Hematopoietic multipotent progenitor cell treated with erythropoietin and hydrocortisone succinate and interleukin-3 and kit ligand, for 8 days (in vitro differentiated cells): ENCODE results near the gene SCNN1A.

Source experiments
- DNase-seq: peaks from one replicate; pipeline ENCODE4 v3.0.0-alpha.2; 2015

SCNN1A gene

DNA sequence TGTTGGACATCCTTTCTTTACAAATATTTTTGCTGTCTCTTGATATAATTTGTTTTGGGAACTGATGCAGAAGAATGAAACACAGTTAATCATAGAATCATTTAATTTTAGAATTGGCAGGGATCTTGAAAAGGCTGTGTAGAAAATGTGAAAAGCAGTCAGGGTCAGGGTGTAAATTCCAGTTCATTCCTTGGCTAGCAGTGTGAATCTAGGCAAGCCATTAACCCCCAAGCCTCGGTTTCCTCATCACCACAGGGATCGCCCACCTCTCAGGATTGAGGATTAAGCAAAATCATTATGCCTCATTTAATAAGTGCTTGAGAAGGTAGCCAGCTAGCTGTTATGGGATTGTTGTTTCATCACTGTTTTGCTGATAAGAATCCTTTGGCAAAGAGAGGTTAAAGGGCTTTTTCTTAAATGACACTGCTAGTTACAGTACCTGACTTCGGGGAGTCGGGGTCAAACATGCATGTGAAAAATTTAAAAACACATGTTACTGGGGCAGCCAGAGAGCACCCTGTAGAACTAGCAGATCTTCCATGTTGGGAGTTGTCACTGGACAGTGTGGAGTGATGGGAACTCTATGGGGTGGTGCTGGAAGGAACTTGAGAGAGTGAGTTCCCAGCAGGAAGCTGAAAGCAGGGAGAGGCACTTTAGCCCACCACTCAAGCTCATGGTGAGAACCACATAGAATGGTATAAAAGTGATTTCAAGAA, 44.2 kb downstream of the SCNN1A start:
- no peak for DNase-seq

DNA sequence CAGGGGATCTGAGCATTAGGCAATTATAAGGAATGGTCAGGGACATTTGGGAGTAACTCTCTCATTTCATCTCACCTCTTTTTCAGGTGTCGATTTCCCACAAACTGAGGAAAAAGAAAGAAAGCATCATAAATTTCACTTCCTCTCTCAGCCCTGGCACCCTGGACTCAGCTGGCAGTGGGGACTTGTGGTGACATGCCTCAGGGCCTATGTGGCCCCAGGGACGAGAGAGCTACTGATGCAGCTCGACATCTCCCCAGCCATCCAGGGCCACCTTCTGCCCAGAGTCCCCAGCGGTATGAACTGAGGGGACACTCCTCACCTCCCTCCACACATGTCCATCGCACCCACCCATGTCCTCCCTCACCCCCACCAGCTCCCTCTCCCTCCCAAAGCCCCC, 45.2 kb downstream of the SCNN1A start:
- no peak for DNase-seq

DNA sequence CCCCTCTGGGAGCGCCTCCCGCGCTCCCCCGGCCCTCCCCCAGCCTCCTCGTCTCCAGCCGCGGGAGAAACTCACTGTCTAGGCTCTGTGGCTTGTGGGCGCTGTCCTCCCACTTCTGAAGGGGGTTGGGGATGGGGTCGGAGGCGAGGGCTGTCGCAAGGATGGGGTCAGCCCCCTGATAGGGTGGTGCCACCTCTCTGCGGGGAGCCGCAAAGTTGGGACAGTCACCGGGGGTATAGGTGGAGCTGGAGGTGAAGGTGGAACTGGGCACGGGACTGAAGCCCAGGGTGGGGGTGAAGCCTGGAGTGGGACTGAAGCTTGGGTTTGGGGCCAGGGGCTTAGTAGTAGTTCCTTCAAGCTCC, 45.7 kb downstream of the SCNN1A start:
- no peak for DNase-seq

DNA sequence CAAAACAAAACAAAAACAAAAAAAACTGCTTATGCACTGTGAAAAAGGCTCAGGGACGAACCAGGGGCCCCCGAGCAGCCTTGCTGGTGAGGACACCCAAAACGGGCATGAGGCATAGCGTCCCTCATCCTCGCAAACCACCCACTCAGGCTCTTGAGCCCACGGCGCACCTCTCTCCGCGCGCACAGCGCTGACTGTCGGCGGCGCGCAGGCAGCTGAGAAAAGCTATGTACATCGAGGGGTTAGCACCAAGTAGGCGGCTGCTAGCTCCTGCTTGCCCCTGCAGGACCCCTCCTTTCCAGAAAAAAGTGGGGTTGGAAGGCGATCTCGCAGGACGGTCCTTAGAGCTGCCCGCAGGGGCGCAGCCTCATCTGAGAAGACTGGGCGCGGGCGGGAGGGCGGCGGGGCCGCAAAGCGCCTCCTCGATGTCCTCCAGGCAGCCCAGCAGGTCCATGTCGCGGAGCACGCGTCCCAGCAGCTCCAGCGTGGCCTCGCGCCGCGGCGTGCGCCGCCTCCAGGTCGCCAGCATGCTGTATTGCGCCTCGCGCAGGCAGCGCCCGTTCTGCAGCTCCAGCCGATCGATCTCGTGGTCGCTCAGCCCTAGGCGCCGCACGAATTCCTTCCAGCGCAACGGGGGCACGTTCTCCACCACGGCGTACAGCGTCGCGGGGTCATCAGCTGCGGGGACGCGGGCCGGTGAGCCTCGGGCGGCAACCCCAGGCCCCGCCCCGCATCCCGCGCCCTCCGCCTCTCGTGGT, 46.2 kb downstream of the SCNN1A start:
- no peak for DNase-seq

DNA sequence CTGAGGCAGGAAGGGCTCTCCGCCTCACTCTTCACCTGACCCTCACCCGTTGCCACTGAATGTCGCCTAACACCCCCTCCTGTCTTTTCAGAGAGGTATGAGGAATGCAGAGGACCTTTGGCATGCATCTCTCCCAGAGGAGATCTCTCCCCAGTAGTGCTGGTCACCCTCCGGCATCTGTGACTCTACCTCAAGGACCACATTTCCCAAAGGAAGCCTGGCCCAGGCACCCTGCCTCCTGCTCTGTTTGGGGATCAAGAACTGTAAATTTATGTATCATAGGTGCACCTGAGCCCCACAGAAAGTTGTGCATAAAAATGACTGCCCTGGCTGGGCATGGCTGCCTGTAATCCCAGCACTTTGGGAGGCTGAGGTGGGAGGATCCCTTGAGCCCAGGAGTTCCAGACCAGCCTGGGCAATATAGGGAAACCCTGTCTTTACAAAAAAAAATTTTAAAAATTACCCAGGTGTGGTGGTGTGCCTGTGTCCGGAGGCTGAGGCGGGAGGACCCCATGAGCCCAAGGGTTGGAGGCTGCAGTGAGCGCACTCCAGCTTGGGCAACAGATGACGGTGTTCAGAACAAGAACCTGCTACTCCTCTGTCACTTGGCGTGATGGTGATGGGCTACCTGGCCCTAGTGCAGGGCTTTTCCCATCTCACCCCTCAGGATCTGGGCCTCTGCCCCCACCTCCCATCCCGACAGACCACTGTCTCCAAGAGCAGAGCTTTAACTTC, 47.2 kb downstream of the SCNN1A start:
- no peak for DNase-seq

DNA sequence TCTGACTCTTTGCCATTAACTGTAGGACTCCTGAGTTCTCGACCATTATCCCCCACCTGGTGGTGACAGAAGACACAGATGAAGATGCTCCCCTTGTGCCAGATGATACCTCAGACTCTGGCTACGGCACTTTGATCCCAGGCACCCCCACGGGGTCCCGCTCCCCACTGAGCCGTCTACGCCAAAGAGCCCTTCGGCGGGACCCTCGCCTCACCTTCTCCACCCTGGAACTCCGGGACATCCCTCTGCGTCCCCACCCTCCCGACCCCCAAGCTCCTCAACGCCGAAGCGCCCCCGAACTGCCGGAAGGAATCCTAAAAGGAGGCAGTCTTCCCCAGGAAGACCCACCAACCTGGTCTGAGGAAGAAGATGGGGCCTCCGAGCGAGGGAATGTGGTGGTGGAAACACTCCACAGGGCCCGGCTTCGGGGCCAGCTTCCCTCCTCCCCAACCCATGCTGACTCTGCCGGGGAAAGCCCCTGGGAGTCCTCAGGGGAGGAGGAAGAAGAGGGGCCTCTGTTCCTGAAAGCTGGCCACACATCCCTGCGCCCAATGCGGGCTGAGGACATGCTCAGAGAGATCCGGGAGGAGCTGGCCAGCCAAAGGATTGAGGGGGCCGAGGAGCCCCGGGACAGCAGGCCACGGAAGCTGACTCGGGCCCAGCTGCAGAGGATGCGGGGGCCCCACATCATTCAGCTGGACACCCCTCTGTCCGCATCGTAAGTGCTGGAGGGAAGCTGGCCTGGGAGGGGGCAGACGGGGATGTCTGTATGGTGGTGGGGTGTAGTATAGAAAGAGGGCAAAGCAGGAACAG, 47.9 kb downstream of the SCNN1A start:
- DNase-seq, result no peak

DNA sequence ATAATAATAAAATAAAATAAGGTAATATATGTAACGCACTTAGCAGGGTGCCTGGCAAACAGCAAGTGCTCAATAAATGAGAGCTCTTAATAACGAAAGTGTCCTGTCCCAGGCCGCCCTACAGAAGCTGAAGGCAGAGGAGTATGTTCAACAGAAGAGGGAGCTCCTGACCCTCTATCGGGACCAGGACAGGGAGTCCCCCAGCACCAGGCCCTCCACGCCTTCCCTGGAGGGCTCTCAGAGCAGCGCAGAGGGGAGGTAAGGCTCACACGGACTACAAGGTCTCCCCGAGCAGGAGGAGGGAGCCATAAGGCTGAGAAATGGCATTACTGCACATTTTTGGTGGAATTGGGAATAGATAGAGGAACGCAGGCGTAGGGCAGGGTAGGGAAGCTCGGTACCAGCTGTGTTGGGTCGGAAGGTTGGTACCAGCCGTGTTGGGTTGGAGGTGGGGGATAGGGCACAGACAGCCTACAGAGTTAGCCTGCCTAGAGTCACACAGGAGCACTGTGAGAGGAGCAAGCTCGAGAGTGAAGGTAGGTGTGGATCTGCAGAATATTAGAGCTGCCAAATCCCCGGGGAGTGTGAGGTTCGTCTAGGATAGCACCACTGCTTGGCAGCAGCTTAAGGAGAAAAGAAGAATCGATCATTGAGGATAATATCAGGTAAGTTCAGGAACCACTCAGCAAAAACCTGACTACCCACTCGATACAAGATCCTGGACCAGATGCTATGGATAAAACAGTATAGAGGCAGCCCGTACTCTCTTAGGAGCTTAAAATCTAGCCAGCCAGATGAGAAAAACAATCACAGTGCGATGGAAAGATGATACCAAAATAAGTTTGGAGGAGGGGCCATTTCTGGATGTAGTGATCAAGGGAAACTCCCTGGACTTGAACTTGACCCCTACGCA, 48.8 kb downstream of the SCNN1A start:
- peak; percentile 67 for DNase-seq

DNA sequence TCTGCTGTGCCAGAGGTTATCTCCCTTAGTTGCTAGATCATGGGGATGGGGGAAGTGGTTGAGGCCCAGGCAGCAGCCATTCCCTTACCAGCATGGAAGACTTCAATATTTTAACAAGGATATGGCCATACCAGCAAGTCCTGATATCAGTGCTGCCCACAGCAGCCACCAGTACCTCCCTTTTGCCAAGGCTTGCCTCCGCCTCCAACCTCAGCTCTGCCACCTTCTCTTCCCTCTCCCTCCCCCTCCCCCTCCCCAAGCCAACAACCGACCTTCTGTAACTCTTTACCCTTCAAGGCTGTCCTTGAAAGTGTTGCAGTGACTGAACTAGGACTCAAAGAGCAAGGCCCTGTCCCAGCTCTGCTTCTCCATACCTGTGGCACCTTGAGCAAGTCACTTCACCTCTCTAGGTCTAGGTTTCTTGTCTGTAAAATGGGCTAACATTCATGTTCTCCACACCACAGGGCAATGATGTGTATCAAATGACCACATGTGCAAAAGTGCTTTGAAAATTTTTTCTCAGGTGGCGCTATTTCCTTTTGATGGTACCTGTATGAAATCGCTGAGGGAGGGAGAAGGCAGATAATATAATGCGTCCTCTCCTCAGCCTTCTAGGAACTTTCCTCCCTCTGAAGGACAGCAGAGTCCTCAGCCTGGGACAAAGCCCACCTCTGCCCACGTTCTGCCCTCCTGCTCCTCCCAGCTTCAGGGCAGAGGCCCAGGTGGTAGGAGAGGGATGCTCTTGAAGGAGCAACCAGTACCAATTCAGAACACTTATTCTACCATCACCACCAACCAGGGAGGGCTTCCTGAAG, 50.2 kb downstream of the SCNN1A start:
- DNase-seq, result no peak

DNA sequence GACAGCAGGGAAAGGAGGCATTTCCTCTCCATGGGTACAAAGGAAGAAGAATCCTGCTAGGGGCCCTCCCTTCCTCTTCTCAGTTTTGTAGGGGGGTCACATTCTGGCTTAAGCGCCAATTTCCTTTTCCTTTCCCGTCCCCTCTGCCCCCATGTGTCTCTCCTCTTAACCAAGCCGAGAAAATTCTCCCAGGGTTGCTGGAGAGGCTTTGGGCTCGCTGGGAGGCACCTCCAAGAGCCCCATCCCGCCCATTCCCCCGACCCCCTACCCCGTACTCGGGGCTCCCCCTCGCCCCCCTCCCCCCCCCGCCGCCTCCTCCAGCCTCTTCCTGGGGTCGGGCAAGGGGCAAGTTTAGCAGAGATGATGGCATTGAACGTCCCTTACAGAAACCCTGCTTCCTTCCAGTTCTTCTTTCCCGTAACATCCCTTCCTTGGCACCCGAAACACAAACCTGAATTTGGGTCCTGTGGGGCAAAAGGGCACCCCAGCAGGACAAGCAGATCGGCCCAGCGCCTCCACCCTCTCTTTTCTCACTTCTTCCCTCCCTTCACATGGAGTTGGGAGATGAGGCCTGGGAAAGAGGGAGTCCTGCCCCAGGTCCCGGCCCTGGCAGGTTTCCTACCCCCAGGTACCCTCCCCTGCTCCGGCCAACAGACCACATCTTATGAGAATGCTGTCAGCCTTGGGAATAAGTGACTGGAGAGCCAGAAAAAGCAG, 51.2 kb downstream of the SCNN1A start:
- no peak for DNase-seq

DNA sequence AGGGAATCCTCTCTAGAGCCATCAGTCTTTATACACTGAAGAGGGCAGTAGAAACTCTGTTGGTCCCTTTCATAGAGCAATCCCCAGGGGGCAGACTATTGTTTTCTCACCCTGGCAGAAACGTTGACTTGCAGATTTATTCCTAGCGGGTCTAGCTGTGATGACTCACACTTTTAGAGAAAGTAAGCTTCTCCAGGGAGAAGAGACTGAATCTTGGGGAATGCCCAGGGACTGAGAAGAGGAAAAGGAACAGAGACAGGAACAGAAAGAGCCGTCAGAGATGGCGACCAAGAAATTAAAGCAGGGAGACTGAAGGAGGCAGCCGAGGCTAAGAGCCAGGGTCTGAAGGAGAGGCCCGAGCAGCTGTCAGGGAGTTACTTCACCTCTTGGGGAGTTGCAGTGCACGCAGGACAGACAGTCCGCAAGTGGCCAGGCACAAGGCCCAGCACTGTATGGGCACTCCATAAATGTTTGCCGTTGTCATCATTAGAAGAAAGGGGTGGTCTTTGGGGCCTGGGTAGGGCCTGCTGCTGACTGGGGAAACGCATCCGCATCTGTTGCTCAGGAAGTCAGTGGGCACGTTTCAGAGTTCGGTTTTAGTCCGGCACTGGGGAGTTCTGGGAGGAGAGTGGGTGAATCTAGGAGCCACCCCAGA, 51.9 kb downstream of the SCNN1A start:
- DNase-seq, result peak; percentile 76

DNA sequence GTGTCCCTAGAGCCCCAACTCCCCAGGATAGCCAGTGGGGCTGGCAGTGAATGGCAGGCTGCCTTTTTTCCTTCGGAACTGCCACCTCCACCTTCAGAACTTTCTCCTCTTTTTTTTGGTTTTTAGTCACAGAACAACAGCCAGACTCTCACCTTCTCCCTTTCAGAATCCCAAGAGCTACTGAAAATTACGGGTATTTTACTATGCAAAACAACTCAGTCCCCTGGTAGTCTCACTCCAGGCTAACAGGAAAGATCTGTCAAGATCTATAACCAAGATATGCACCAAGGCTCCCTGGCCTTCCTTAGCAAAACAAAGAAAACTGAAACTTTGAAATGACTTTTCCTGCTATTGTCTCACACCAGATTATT, 52.4 kb downstream of the SCNN1A start:
- DNase-seq, result no peak

DNA sequence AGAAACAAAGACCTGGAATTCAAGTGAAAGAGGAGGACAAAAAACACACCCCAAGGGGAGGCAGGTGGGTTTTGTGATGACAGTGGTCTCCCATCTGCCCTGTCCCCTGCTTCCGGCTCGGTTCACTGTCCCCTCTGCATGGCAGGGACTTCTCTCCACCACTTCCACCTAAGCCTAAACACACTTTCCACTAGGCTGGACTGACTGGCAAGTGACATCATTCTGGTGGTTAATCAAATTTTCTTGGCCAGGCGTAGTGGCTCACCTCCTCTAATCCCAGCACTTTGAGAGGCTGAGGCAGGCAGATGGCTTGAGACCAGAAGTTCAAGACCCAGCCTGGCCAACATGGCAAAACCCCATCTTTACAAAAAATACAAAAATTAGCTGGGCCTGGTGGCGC, 53.0 kb downstream of the SCNN1A start:
- no peak for DNase-seq

DNA sequence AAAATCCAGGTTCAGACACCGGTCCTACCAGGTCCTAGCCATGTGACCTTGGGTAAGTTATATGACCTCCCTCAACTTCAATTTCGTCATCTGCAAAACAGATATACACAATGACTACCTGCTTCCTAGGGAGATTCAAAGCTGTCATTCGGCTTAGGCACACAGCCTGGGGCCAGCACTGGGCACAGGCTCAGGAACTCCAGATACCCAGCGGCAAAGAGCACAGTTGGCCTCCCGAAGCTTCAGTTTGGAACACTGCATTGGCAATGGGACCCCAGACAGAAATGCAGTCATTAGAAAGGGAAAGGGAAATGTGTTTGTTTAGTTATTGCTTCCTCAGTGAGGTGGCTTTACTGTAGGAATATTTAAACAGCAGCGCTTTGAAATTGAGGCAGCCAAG, 53.5 kb downstream of the SCNN1A start:
- no peak for DNase-seq

DNA sequence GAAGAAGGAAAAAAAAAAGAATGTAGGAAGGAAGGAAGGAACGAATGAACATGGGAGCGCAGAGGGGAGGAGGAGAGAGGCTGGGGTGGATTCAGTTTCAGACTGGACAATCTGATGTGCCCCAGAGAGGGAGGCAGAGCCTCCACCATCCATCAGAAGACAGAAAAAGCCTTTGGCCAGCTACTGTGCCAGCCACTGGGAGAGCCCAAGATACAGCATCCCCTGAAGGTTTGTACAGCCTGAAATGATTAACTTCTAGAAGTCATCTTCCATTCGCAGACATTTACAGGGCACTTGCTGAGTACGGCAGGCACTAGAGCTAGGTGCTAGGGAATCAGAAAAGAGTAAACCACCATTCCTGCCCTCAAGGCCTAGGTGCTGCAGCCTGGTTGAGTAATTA, 55.9 kb downstream of the SCNN1A start:
- DNase-seq, result no peak

DNA sequence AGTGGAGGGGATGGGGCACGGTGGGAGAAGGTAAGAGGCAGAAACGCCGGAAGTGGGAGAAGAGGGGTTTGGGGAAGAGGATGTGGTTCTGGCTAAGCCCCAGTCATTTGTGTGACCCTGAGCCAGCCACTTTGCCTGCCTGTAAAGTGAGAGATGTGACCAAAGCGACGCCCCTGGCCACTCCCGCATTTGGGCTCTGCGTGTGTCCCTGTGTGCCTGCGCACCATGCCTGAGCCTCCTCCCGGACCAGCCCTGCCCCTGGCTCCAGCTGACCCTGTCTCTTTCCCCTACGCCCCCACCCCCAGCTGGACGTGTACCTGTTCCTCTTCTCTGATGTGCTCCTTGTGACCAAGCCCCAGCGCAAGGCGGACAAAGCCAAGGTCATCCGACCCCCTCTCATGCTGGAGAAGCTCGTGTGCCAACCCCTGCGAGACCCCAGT, 56.9 kb downstream of the SCNN1A start:
- no peak for DNase-seq

DNA sequence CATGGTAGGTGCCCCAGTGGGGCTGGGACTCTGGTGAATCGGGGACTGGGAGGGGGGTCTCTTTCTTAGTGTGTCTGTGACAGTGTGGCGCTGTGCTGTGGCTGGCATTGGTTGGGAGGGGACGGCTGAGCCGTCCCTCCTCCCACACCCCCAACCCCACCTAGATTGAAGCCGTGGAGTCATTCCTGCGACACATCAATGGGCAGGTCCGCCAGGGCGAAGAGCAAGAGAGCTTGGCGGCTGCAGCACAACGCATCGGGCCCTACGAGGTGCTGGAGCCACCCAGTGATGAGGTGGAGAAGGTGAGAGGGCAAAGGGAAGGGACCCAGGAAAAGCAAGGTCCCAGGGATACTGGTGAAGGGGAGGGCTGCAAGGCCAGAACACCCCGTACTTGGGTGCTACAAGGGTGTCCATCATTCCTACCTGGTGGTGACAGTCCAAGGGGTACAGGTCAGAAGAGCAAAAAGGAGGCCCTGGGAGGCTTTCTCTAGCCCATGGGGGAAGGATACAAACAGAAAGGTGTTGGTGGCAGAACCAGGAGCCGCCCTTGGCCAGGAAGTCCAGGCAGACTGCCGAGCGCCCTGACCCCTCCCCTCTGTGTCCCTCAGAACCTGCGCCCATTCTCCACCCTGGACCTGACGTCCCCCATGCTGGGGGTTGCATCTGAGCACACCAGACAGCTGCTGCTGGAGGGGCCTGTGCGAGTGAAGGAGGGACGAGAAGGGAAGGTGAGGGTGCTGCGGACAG, 57.5 kb downstream of the SCNN1A start:
- no peak for DNase-seq

DNA sequence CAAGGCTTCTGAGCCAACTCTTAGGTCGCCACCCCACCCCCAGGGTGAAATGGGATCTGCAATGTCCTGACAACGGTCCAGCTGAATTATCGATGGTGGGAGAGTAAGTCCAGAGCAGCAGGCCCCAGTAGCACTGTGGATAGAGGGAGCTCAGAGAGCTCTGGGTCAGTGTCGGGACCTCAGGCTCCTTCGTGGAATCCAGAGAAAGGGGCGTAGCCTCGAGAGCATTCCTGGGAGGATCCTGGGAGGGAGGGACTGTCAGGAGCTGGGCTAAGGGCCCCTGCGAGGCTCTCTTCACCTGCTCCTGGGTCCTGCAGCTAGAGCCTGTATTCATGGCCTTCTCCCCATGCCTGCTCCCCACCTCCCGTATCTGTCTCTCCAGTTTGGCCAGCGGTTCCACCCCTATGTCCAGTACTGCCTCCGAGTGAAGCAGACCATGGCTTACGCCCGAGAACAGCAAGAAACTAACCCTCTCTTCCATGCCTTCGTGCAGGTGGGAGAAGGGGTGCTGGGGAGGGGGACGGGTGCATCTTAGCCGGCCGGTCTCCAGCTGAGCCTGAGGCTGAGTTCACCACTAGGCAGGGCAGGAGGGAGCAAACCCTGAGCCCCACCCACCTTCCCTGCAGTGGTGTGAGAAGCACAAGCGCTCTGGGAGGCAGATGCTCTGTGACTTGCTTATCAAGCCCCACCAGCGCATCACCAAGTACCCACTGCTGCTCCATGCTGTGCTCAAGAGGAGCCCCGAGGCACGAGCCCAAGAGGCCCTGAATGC, 58.3 kb downstream of the SCNN1A start:
- DNase-seq, result peak; percentile 77
